ENCODE data around the gene SIRT3.

Gene SIRT3

GRCh38 chr11:224424-224823 is 11.7 kb downstream of the SIRT3 start:
- no peak overlapping the region for H3K4me3 ChIP-seq (ENCODE audit: severe bottlenecking)
- H3K27me3 ChIP-seq (ENCODE audit: insufficient read depth, poor library complexity, severe bottlenecking) = no peaks in the 10 kb centered on the region
- H3K27ac ChIP-seq (ENCODE audit: poor library complexity, severe bottlenecking) = no peak overlapping the region
- no peaks in the 10 kb centered on the region for H3K4me1 ChIP-seq (ENCODE audit: insufficient read depth, poor library complexity, severe bottlenecking)
- no peak for ATAC-seq (ENCODE audit: low read depth)
- no peaks in the 10 kb centered on the region for H3K9me3 ChIP-seq (ENCODE audit: severe bottlenecking)
- no peak for DNase-seq (ENCODE audit: low spot score)
- TF ChIP-seq, protein P1, sequence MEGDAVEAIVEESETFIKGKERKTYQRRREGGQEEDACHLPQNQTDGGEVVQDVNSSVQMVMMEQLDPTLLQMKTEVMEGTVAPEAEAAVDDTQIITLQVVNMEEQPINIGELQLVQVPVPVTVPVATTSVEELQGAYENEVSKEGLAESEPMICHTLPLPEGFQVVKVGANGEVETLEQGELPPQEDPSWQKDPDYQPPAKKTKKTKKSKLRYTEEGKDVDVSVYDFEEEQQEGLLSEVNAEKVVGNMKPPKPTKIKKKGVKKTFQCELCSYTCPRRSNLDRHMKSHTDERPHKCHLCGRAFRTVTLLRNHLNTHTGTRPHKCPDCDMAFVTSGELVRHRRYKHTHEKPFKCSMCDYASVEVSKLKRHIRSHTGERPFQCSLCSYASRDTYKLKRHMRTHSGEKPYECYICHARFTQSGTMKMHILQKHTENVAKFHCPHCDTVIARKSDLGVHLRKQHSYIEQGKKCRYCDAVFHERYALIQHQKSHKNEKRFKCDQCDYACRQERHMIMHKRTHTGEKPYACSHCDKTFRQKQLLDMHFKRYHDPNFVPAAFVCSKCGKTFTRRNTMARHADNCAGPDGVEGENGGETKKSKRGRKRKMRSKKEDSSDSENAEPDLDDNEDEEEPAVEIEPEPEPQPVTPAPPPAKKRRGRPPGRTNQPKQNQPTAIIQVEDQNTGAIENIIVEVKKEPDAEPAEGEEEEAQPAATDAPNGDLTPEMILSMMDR (IDR thresholded peaks at IDR 0.05; ENCODE audit: poor library complexity, severe bottlenecking) = no peak
- H3K36me3 ChIP-seq (ENCODE audit: low read depth) = peaks cover 7% of the 10 kb centered on the region; the same call in 1 of the 2 replicates

- Histone ChIP-seq H3K36me3 (ENCODE audit: low read depth) (peaks cover 7% of the 10 kb centered on the region; the same call in 1 of the 2 replicates), H3K27me3 (ENCODE audit: insufficient read depth, poor library complexity, severe bottlenecking) (no peaks in the 10 kb centered on the region), H3K4me3 (ENCODE audit: severe bottlenecking) (no peak overlapping the region), H3K27ac (ENCODE audit: poor library complexity, severe bottlenecking) (no peak overlapping the region), H3K9me3 (ENCODE audit: severe bottlenecking) (no peaks in the 10 kb centered on the region), H3K4me1 (ENCODE audit: insufficient read depth, poor library complexity, severe bottlenecking) (no peaks in the 10 kb centered on the region)
- DNase-seq (ENCODE audit: low spot score) = no peak
- TF ChIP-seq, protein P1 (IDR thresholded peaks at IDR 0.05; ENCODE audit: poor library complexity, severe bottlenecking) = no peak
- no peak for ATAC-seq (ENCODE audit: low read depth)
Measured at GRCh38 chr11:223884-224283, 12.3 kb downstream of the SIRT3 start.

- TF ChIP-seq, protein P1 (IDR thresholded peaks at IDR 0.05; ENCODE audit: poor library complexity, severe bottlenecking) = no peak
- Histone ChIP-seq H3K4me1 (ENCODE audit: insufficient read depth, poor library complexity, severe bottlenecking) (no peaks in the 10 kb centered on the region), H3K27ac (ENCODE audit: poor library complexity, severe bottlenecking) (no peak overlapping the region), H3K27me3 (ENCODE audit: insufficient read depth, poor library complexity, severe bottlenecking) (no peaks in the 10 kb centered on the region), H3K36me3 (ENCODE audit: low read depth) (peaks cover 2% of the 10 kb centered on the region; the same call in 1 of the 2 replicates), H3K9me3 (ENCODE audit: severe bottlenecking) (no peaks in the 10 kb centered on the region), H3K4me3 (ENCODE audit: severe bottlenecking) (no peak overlapping the region)
- ATAC-seq (ENCODE audit: low read depth) (no peak), DNase-seq (ENCODE audit: low spot score) (no peak)
Measured at GRCh38 chr11:223026-223789, 12.9 kb downstream of the SIRT3 start.

DNA sequence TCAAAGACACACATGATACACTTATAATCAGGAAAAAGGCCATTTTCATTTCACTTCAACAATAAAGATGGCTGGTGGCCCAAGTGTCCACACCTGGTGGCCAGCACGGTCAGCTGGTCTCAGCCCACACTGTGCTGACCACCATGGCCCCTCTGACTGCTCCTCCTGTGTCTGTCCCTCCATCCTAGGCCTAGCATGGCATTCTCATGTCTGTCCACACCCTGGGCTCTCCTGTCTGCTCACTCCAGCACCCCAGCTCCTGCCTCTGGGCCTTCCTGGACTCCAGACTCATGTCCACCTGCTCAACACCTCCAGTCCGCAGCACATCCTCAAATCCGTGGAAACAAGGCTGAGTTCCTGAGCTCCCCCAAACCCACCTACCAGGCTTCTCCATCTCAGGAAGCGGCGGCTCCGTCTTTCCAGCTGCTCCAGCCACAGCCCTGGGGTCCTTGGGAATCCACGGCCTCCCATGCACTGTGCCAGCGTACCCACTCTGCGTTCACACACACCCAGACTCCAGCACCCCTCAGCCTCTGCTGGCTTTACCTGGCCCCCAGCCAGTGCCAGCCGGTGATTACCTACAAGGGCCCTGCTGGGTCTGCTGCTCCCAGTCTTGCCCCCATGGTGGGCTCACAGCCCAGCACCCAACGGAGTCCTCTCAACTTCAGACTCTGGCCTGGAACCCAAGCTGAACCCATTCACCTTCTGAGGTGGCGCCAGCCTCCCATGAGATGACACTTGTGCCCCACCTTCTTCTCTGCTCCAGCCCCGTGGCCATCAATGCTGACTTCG is 13.9 kb downstream of the SIRT3 start:
- peak; percentile 45 for DNase-seq (ENCODE audit: low spot score)
- no peaks in the 10 kb centered on the region for H3K27me3 ChIP-seq (ENCODE audit: insufficient read depth, poor library complexity, severe bottlenecking)
- H3K36me3 ChIP-seq (ENCODE audit: low read depth) = peaks cover 2% of the 10 kb centered on the region; the same call in 1 of the 2 replicates
- TF ChIP-seq, protein P1 (IDR thresholded peaks at IDR 0.05; ENCODE audit: poor library complexity, severe bottlenecking) = no peak
- no peak overlapping the region for H3K4me3 ChIP-seq (ENCODE audit: severe bottlenecking)
- H3K9me3 ChIP-seq (ENCODE audit: severe bottlenecking) = no peaks in the 10 kb centered on the region
- ATAC-seq (ENCODE audit: low read depth) = no peak
- no peak overlapping the region for H3K27ac ChIP-seq (ENCODE audit: poor library complexity, severe bottlenecking)
- no peaks in the 10 kb centered on the region for H3K4me1 ChIP-seq (ENCODE audit: insufficient read depth, poor library complexity, severe bottlenecking)
